Fibroblast of lung (primary cell): ENCODE measurements around the gene ARRB1. TPM values are rescaled to one million over a fixed set of nuclear protein-coding genes. Genes with fewer than 3 reads are reported as not detected.

Source experiments
- DNase-seq, 2 donors: peaks; one replicate each; pipeline versions ENCODE4 v3.0.0 to v3.0.0-alpha.2; 2010; ENCODE audit warnings: low read depth in 2 of 2
- H2AFZ ChIP-seq: 2 replicates; pipeline ENCODE4 v1.5.1; 2012; ENCODE audit warnings: low read length, control low read depth, inconsistent platforms
- H3K27ac ChIP-seq: 2 replicates; pipeline ENCODE4 v1.5.1; 2011; ENCODE audit warnings: low read length, control low read depth; ENCODE audit not compliant: insufficient read depth
- H3K27me3 ChIP-seq: 2 replicates; pipeline ENCODE4 v1.5.1; 2011; ENCODE audit warnings: mild to moderate bottlenecking, low read length; ENCODE audit not compliant: control insufficient read depth, insufficient read depth
- H3K36me3 ChIP-seq: 2 replicates; pipeline ENCODE4 v1.5.1; 2011; ENCODE audit warnings: low read length; ENCODE audit not compliant: control insufficient read depth, insufficient read depth
- H3K4me1 ChIP-seq: 2 replicates; pipeline ENCODE4 v1.5.1; 2011; ENCODE audit warnings: low read length; ENCODE audit not compliant: control insufficient read depth, insufficient read depth; ENCODE audit errors: extremely low read depth
- H3K4me2 ChIP-seq: 2 replicates; pipeline ENCODE4 v1.5.1; 2011; ENCODE audit warnings: low read length, control low read depth; ENCODE audit not compliant: insufficient read depth; ENCODE audit errors: extremely low read depth
- H3K4me3 ChIP-seq, 4 experiments: fragments of 200-600 bp in 1 of 4; sonication (generic) in 1 of 4; replicated peaks in 1 of 4; 2 replicates each; pipeline ENCODE4 v1.5.1; 2011 to 2016; ENCODE audit warnings: low read length in 4 of 4, low read depth in 3 of 4, mild to moderate bottlenecking in 3 of 4, control low read depth in 2 of 4, inconsistent platforms in 1 of 4, mixed read lengths in 1 of 4; ENCODE audit not compliant: insufficient read depth in 1 of 4; ENCODE audit errors: control extremely low read depth in 1 of 4
- H3K79me2 ChIP-seq: 2 replicates; pipeline ENCODE4 v1.5.1; 2012; ENCODE audit warnings: mild to moderate bottlenecking, low read length, inconsistent platforms; ENCODE audit not compliant: control insufficient read depth, insufficient read depth
- H3K9ac ChIP-seq: 2 replicates; pipeline ENCODE4 v1.5.1; 2011; ENCODE audit warnings: mild to moderate bottlenecking, low read length, control low read depth; ENCODE audit not compliant: insufficient read depth
- H3K9me3 ChIP-seq: 2 replicates; pipeline ENCODE4 v1.5.1; 2012; ENCODE audit warnings: low read depth, low read length; ENCODE audit not compliant: control insufficient read depth, insufficient read depth
- H4K20me1 ChIP-seq: 2 replicates; pipeline ENCODE4 v1.5.1; 2011; ENCODE audit warnings: low read length; ENCODE audit not compliant: control insufficient read depth, insufficient read depth; ENCODE audit errors: extremely low read depth
- CTCF ChIP-seq, 2 donors: IDR thresholded peaks in 1 of 2; conservative IDR thresholded peaks in 1 of 2; 1 replicate in 1 of 2; 2 replicates in 1 of 2; pipeline ENCODE4 v1.5.1; 2011 to 2012; ENCODE audit warnings: low read length in 2 of 2, control low read depth in 1 of 2, inconsistent platforms in 1 of 2, low read depth in 1 of 2, mild to moderate bottlenecking in 1 of 2
- EZH2 ChIP-seq: IDR thresholded peaks from 2 replicates; pipeline ENCODE4 v1.5.1; 2012; ENCODE audit warnings: low read length, control low read depth, mild to moderate bottlenecking; ENCODE audit errors: missing control alignments
- polyA plus RNA-seq, 2 donors: library from polyadenylated mRNA; depleted of rRNA in 1 of 2; stranded (reverse) in 1 of 2; unstranded in 1 of 2; fragments of >200 nt; gene quantifications; 2 replicates each; pipeline ENCODE4 v1.2.1, GENCODE V29; 2011 to 2012; ENCODE audit warnings: missing spikeins in 1 of 2
- total RNA-seq: library from RNA; depleted of rRNA; stranded (reverse); fragments of >200 nt; gene quantifications from 2 replicates; pipeline ENCODE4 v1.2.1, GENCODE V29; 2014

ARRB1 gene
- total and polyA plus RNA-seq, 2 donors (not counting 1 experiment from before 2014, with no cell fraction given) = 4.3 to 18.9 TPM

GRCh38 chr11:75298976-75299260, 52.5 kb downstream of the ARRB1 start:
- TF ChIP-seq CTCF (conservative IDR thresholded peaks at IDR 0.05 in 1 of 2, IDR thresholded peaks at IDR 0.05 in 1 of 2; ENCODE audit: low read depth in 1 of 2, low read length in 2 of 2) (no peak), EZH2 (no peak)
- Histone ChIP-seq H3K9ac (no peak overlapping the region), H3K4me1 (no peaks in the 10 kb centered on the region), H2AFZ (no peak overlapping the region), H3K79me2 (no peaks in the 10 kb centered on the region), H3K36me3 (no peaks in the 10 kb centered on the region), H3K9me3 (no peaks in the 10 kb centered on the region), H4K20me1 (no peaks in the 10 kb centered on the region), H3K4me2 (no peak overlapping the region), H3K27me3 (no peaks in the 10 kb centered on the region), H3K27ac (no peak overlapping the region), H3K4me3 (no peak overlapping the region)
- no peak for DNase-seq

GRCh38 chr11:75298191-75298975, 53.1 kb downstream of the ARRB1 start:
- H3K4me1 ChIP-seq = no peaks in the 10 kb centered on the region
- no peak overlapping the region for H3K4me2 ChIP-seq
- H3K27ac ChIP-seq = no peak overlapping the region
- peak in 1 of 2 donors; percentile 13 for DNase-seq
- no peaks in the 10 kb centered on the region for H3K9me3 ChIP-seq
- TF ChIP-seq CTCF (conservative IDR thresholded peaks at IDR 0.05 in 1 of 2, IDR thresholded peaks at IDR 0.05 in 1 of 2; ENCODE audit: low read depth in 1 of 2, low read length in 2 of 2) (no peak), EZH2 (no peak)
- no peak overlapping the region for H3K9ac ChIP-seq
- H2AFZ ChIP-seq = no peak overlapping the region
- no peaks in the 10 kb centered on the region for H4K20me1 ChIP-seq
- H3K27me3 ChIP-seq = no peaks in the 10 kb centered on the region
- no peak overlapping the region for H3K4me3 ChIP-seq
- H3K79me2 ChIP-seq = no peaks in the 10 kb centered on the region
- H3K36me3 ChIP-seq = no peaks in the 10 kb centered on the region

GRCh38 chr11:75293903-75294302, 57.6 kb downstream of the ARRB1 start:
- H3K79me2 ChIP-seq = no peaks in the 10 kb centered on the region
- no peak for DNase-seq
- no peak overlapping the region for H2AFZ ChIP-seq
- TF ChIP-seq CTCF (conservative IDR thresholded peaks at IDR 0.05 in 1 of 2, IDR thresholded peaks at IDR 0.05 in 1 of 2; ENCODE audit: low read depth in 1 of 2, low read length in 2 of 2) (no peak), EZH2 (no peak)
- H3K9me3 ChIP-seq = no peaks in the 10 kb centered on the region
- no peaks in the 10 kb centered on the region for H3K4me1 ChIP-seq
- no peaks in the 10 kb centered on the region for H4K20me1 ChIP-seq
- H3K27ac ChIP-seq = no peak overlapping the region
- H3K27me3 ChIP-seq = no peaks in the 10 kb centered on the region
- no peak overlapping the region for H3K4me3 ChIP-seq
- no peak overlapping the region for H3K9ac ChIP-seq
- H3K36me3 ChIP-seq = no peaks in the 10 kb centered on the region
- H3K4me2 ChIP-seq = no peak overlapping the region
